Natural killer cell (primary cell): ENCODE data around the gene SHANK2. TPM values are rescaled to one million over a fixed set of nuclear protein-coding genes. Genes with fewer than 3 reads are reported as not detected.

Source experiments
- ATAC-seq, 3 donors: fragments of 150-1000 bp in 2 of 3; fragments of 200-7000 bp in 1 of 3; cut with Tn5 transposase; 1 replicate in 1 of 3; 2 replicates in 2 of 3; pipeline ENCODE4 v1.10.0; 2021; ENCODE audit warnings: mild to moderate bottlenecking in 2 of 3, moderate library complexity in 2 of 3
- DNase-seq, 2 donors: peaks; one replicate each; pipeline versions ENCODE4 v3.0.0 to v3.0.0-alpha.2; 2013 to 2021; ENCODE audit warnings: mixed read lengths in 1 of 2
- H3K27ac ChIP-seq: one replicate; pipeline ENCODE4 v1.5.1; 2013; ENCODE audit warnings: mild to moderate bottlenecking, low read length
- H3K27me3 ChIP-seq: one replicate; pipeline ENCODE4 v1.6.1; 2013; ENCODE audit warnings: low read length; ENCODE audit not compliant: control insufficient read depth, insufficient read depth
- H3K36me3 ChIP-seq: one replicate; pipeline ENCODE4 v1.6.1; 2013; ENCODE audit warnings: low read length; ENCODE audit not compliant: control insufficient read depth, insufficient read depth
- H3K4me1 ChIP-seq: one replicate; pipeline ENCODE4 v1.6.1; 2013; ENCODE audit warnings: low read length; ENCODE audit not compliant: control insufficient read depth, insufficient read depth
- H3K4me3 ChIP-seq: one replicate; pipeline ENCODE4 v1.5.1; 2013; ENCODE audit warnings: low read length
- H3K9me3 ChIP-seq: one replicate; pipeline ENCODE4 v1.6.1; 2013; ENCODE audit warnings: low read length; ENCODE audit not compliant: control insufficient read depth, insufficient read depth
- H3K27ac Mint-ChIP-seq, 2 donors: one replicate each; pipeline ENCODE4 v1.8.0; 2022; ENCODE audit warnings: mild to moderate bottlenecking in 2 of 2, mixed read lengths in 2 of 2, moderate library complexity in 1 of 2
- H3K27me3 Mint-ChIP-seq, 2 donors: one replicate each; pipeline ENCODE4 v1.8.0; 2022; ENCODE audit warnings: low read depth in 2 of 2, mixed read lengths in 2 of 2
- H3K36me3 Mint-ChIP-seq: one replicate; pipeline ENCODE4 v1.8.0; 2022; ENCODE audit warnings: mixed read lengths
- H3K4me1 Mint-ChIP-seq, 2 donors: one replicate each; pipeline ENCODE4 v1.8.0; 2022; ENCODE audit warnings: mixed read lengths in 2 of 2
- H3K4me3 Mint-ChIP-seq: one replicate; pipeline ENCODE4 v1.8.0; 2022; ENCODE audit warnings: mild to moderate bottlenecking, moderate library complexity, mixed read lengths
- H3K9me3 Mint-ChIP-seq, 2 donors: one replicate each; pipeline ENCODE4 v1.8.0; 2022; ENCODE audit warnings: mixed read lengths in 2 of 2
- WGBS: methylation state at CpG from one replicate; pipeline ENCODE4 v1.1.7; 2013; ENCODE audit warnings: missing lambda C conversion rate; ENCODE audit not compliant: insufficient coverage; 5-methylcytosine and 5-hydroxymethylcytosine counted together
- intact Hi-C: fragments of 100-400 bp; cut with micrococcal nuclease; formaldehyde crosslinking; loops from one replicate; pipeline ENCODE4 v1.14.2; 2022
- total RNA-seq, 4 donors: library from RNA; stranded (reverse); fragments of 120-200 nt in 1 of 4; gene quantifications; one replicate each; pipeline versions ENCODE4 v1.2.3 to v1.2.4, GENCODE V29; 2013 to 2022
- TF ChIP-seq, protein P1 (sequence below): fragments of 200-600 bp; IDR thresholded peaks from one replicate; pipeline ENCODE4 v1.8.0; 2022; ENCODE audit warnings: antibody characterized with exemption

Gene SHANK2
- total RNA-seq, 3 donors from 2014 or later (not counting 1 experiment from before 2014, with no cell fraction given) = 4.9 TPM; not detected in 2

DNA sequence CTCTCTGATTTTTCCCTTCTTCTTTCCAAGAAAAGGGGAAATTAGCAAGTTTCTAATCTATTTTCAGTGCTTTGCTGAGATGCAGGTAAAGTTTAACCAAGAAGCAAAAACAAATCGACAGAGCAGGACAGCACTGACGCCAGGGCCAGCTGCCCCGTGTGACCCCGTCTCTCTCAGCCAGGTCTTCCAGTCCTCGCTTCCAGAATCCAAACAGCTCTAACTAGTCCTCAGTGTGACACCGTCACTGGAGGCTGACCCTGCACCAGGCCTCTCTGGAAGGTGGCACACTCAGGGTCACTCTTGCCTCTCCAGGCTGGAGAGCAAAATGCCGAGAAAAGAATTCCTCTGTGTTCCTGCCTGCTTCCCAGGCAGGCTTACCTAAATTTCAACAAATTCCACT, 44.8 kb downstream of the SHANK2 start:
- no peak overlapping the region for H3K27ac Mint-ChIP-seq
- 89% methylated on average over 7 of the region's 7 CpGs for WGBS
- no peak for ATAC-seq
- no peak overlapping the region for H3K4me3 ChIP-seq
- H3K9me3 ChIP-seq = no peaks in the 10 kb centered on the region
- no peaks in the 10 kb centered on the region for H3K36me3 ChIP-seq
- no peaks in the 10 kb centered on the region for H3K9me3 Mint-ChIP-seq
- no peak overlapping the region for H3K4me3 Mint-ChIP-seq
- H3K27ac ChIP-seq = no peak overlapping the region
- no peaks in the 10 kb centered on the region for H3K4me1 Mint-ChIP-seq
- peaks cover 0 to 8% of the 10 kb centered on the region in 2 donors for H3K27me3 Mint-ChIP-seq
- no peak for DNase-seq
- intact Hi-C loops = no loop called here
- H3K36me3 Mint-ChIP-seq = no peaks in the 10 kb centered on the region
- TF ChIP-seq, protein P1, sequence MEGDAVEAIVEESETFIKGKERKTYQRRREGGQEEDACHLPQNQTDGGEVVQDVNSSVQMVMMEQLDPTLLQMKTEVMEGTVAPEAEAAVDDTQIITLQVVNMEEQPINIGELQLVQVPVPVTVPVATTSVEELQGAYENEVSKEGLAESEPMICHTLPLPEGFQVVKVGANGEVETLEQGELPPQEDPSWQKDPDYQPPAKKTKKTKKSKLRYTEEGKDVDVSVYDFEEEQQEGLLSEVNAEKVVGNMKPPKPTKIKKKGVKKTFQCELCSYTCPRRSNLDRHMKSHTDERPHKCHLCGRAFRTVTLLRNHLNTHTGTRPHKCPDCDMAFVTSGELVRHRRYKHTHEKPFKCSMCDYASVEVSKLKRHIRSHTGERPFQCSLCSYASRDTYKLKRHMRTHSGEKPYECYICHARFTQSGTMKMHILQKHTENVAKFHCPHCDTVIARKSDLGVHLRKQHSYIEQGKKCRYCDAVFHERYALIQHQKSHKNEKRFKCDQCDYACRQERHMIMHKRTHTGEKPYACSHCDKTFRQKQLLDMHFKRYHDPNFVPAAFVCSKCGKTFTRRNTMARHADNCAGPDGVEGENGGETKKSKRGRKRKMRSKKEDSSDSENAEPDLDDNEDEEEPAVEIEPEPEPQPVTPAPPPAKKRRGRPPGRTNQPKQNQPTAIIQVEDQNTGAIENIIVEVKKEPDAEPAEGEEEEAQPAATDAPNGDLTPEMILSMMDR = no peak
- H3K27me3 ChIP-seq = no peaks in the 10 kb centered on the region
- no peaks in the 10 kb centered on the region for H3K4me1 ChIP-seq

DNA sequence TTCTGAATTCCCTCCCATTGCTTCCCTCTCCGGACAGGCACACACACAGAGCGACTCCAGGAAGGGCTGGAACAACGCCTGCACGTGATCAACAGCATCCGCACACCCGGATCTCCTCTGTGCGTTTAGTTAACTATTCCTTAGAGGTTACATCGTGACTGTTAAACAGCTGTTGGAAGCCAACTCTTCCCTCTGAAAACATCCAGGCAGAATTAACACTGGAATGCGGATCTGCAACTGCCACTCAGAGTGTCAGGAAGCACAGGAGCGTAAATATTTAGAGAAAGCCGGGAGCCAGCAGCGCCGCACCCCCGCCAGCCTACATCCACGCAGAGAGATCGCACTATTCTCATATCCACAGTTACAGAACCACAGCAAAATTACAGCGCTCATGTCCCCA, 46.2 kb downstream of the SHANK2 start:
- no peak for DNase-seq

DNA sequence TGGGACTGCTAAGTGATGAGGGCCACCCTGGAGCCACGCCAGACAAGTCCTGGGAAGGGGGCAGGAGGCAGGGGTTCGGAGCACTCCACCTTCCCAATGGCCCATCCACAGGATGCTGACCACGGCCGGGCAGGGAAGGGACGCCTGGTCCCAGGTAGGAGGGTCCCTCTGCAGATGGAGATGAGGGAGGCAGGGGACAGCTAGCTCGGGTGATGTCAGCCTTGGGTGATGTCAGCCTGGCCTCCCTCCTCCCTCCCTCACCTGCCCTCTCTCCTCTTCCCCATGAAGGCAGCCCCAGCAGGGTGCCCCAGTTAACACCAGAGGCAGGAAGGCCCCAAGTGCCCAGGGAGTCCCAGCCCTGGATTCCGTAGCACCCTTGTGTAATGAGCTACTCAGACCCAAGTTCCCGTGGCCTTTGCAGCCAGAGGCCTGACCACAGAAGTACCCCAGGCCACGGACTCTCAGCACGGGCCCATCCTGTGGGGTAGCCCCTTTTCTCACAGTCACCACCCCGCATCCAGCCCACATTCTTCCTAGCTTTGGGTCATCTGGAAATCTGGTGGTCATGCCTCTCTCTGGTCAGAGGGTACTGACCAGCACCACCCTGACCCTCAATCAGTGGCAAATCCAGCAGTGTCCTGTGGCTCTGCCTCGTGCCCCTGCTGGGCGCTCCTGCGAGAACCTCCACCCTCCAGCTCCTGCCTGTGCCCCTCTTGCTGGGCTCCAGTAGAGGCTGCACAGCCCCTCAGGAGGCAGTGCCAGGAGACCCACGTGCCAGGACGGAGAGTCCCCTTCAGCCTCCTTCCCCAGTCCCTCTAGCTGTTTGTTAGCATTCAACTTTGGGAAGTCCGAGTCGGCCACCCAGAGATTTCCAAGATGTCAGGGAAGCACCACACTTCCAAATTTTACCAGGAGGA, 47.4 kb downstream of the SHANK2 start:
- no peaks in the 10 kb centered on the region for H3K9me3 ChIP-seq
- 84% methylated on average over 15 of the region's 18 CpGs for WGBS
- H3K27me3 Mint-ChIP-seq = peaks cover 0 to 8% of the 10 kb centered on the region in 2 donors

More for the DNA sequence above, 46.2 kb downstream of the SHANK2 start:
- Histone ChIP-seq H3K27ac (no peak overlapping the region), H3K36me3 (no peaks in the 10 kb centered on the region), H3K27me3 (no peaks in the 10 kb centered on the region), H3K9me3 (no peaks in the 10 kb centered on the region), H3K4me1 (no peaks in the 10 kb centered on the region), H3K4me3 (no peak overlapping the region)
- TF ChIP-seq, protein P1 = no peak
- WGBS = 45% methylated on average over 17 of the region's 17 CpGs
- Mint-ChIP-seq H3K9me3 (no peaks in the 10 kb centered on the region), H3K4me1 (no peaks in the 10 kb centered on the region), H3K36me3 (no peaks in the 10 kb centered on the region), H3K27ac (no peak overlapping the region), H3K27me3 (peaks cover 0 to 8% of the 10 kb centered on the region in 2 donors), H3K4me3 (no peak overlapping the region)
- intact Hi-C loops = no loop called here
- no peak for ATAC-seq

More for the DNA sequence above, 47.4 kb downstream of the SHANK2 start:
- Histone ChIP-seq H3K4me3 (no peak overlapping the region), H3K36me3 (no peaks in the 10 kb centered on the region), H3K4me1 (no peaks in the 10 kb centered on the region), H3K27me3 (no peaks in the 10 kb centered on the region), H3K27ac (no peak overlapping the region)
- no peaks in the 10 kb centered on the region for H3K9me3 Mint-ChIP-seq
- DNase-seq (no peak), ATAC-seq (no peak)
- TF ChIP-seq, protein P1 = no peak
- intact Hi-C loops = no loop called here
- H3K36me3 Mint-ChIP-seq = no peaks in the 10 kb centered on the region
- no peak overlapping the region for H3K4me3 Mint-ChIP-seq
- no peak overlapping the region for H3K27ac Mint-ChIP-seq
- no peaks in the 10 kb centered on the region for H3K4me1 Mint-ChIP-seq
